22Rv1 (cell line): ENCODE measurements around the gene PIK3CD.

ENCODE experiments used
- H3K27ac ChIP-seq: fragments of 450-650 bp; 2 replicates; pipeline ENCODE4 v1.5.1; 2017
- CTCF ChIP-seq: fragments of 450-650 bp; IDR thresholded peaks from 2 replicates; pipeline ENCODE4 v1.5.1; 2017; ENCODE audit warnings: mild to moderate bottlenecking
- ZFX ChIP-seq: fragments of 450-650 bp; IDR thresholded peaks from 2 replicates; pipeline ENCODE4 v1.6.1; 2017; ENCODE audit warnings: antibody characterized with exemption, borderline replicate concordance

The PIK3CD gene

GRCh38 chr1:9651565-9652378 is at the start of gene PIK3CD:
PIK3CD (plus strand) TSS chr1:9651731; CDS start chr1:9710456, 58,725 bp downstream.
- TF ChIP-seq CTCF (no peak), ZFX (no peak)
- no peak within 1 kb of the TSS for H3K27ac ChIP-seq

GRCh38 chr1:9601942-9602793 is 49.4 kb upstream of the PIK3CD start:
- H3K27ac ChIP-seq: no peak overlapping the region
- TF ChIP-seq ZFX (no peak), CTCF (no peak)

GRCh38 chr1:9602794-9603167 is 48.8 kb upstream of the PIK3CD start:
- H3K27ac ChIP-seq: no peak overlapping the region
- TF ChIP-seq CTCF: no peak
- no peak for TF ChIP-seq ZFX

- H3K27ac ChIP-seq: no peak overlapping the region
- TF ChIP-seq CTCF (no peak), ZFX (no peak)
Measured at GRCh38 chr1:9603307-9603706, 48.2 kb upstream of the PIK3CD start.

- TF ChIP-seq CTCF: no peak
- no peak for TF ChIP-seq ZFX
- H3K27ac ChIP-seq: no peak overlapping the region
Measured at GRCh38 chr1:9603766-9604753, 47.5 kb upstream of the PIK3CD start.

- no peak overlapping the region for H3K27ac ChIP-seq
- TF ChIP-seq CTCF: no peak
- TF ChIP-seq ZFX: no peak
Measured at GRCh38 chr1:9604836-9605235, 46.7 kb upstream of the PIK3CD start.
